Lower leg skin (tissue), 4 donors: Measurements from ENCODE around the gene OGFR. TPM values are rescaled to one million over a fixed set of nuclear protein-coding genes. Genes with fewer than 3 reads are reported as not detected.

ENCODE experiments used
- DNase-seq, 2 donors: peaks; one replicate each; pipeline ENCODE4 v3.0.0-alpha.2; 2019; ENCODE audit warnings: low spot score in 2 of 2
- H3K4me3 ChIP-seq: fragments of 200-600 bp; sonication (generic); 2 replicates; pipeline ENCODE4 v1.5.1; 2017; ENCODE audit warnings: mild to moderate bottlenecking, low read depth; ENCODE audit not compliant: poor library complexity, severe bottlenecking
- POLR2A ChIP-seq, 2 donors: fragments of 450-650 bp; IDR thresholded peaks; one replicate each; pipeline ENCODE4 v1.6.1; 2016 to 2017; ENCODE audit warnings: antibody characterized with exemption in 2 of 2, mild to moderate bottlenecking in 1 of 2, moderate library complexity in 1 of 2
- WGBS, 2 donors: methylation state at CpG; one replicate each; pipeline ENCODE4 v1.1.5; 2018; 5-methylcytosine and 5-hydroxymethylcytosine counted together
- intact Hi-C: fragments of 100-400 bp; cut with DNase I; formaldehyde crosslinking; loops from one replicate; pipeline ENCODE4 v1.15.0; 2023; ENCODE audit warnings: low total_unique reads
- total RNA-seq, 4 donors: library from RNA; depleted of rRNA; stranded (reverse); fragments of >200 nt; gene quantifications; one replicate each; pipeline ENCODE4 v1.1.0, GENCODE V29; 2016
- TF ChIP-seq, protein P1 (sequence below), 3 donors: fragments of 450-650 bp; IDR thresholded peaks; one replicate each; pipeline ENCODE4 v1.5.1; 2016; ENCODE audit warnings: antibody characterized with exemption in 3 of 3, mild to moderate bottlenecking in 3 of 3, moderate library complexity in 2 of 3

OGFR gene
- total RNA-seq, 4 donors from 2014 or later: 50.3 to 76.9 (median 58.5) TPM

DNA sequence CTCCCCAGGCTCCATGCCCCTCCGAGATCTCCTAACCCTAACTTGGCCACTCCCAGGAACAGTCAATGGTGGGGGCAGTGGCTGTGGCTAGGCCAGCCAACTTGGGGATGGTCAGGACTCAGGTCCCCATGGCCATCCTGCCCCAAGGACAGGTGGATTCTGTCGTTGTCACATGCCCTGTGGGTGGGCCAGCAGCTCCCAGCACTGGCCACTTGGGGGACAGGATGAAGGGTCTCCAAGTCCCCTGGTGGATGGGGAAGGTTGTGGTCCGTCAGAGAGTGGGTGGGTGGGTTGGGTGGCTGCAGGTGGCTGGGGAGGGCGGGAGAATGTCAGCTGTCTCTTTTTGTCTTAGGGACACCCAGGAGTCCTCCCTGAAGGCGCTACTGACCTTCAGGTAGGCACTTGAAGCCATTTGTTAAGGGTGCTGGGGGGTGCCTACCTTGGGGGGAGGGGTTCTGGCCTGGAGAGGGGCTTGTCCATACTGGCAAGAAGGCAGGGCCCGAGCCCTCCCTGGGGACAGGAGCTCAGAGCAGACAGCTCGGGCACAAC, 17.7 kb downstream of the OGFR start:
- DNase-seq: no peak
- 80 to 90% methylated on average over 6 of the region's 7 CpGs for WGBS, 2 donors
- TF ChIP-seq, protein P1, sequence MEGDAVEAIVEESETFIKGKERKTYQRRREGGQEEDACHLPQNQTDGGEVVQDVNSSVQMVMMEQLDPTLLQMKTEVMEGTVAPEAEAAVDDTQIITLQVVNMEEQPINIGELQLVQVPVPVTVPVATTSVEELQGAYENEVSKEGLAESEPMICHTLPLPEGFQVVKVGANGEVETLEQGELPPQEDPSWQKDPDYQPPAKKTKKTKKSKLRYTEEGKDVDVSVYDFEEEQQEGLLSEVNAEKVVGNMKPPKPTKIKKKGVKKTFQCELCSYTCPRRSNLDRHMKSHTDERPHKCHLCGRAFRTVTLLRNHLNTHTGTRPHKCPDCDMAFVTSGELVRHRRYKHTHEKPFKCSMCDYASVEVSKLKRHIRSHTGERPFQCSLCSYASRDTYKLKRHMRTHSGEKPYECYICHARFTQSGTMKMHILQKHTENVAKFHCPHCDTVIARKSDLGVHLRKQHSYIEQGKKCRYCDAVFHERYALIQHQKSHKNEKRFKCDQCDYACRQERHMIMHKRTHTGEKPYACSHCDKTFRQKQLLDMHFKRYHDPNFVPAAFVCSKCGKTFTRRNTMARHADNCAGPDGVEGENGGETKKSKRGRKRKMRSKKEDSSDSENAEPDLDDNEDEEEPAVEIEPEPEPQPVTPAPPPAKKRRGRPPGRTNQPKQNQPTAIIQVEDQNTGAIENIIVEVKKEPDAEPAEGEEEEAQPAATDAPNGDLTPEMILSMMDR (IDR thresholded peaks at IDR 0.05): no peak
- no peak for TF ChIP-seq POLR2A (IDR thresholded peaks at IDR 0.05)
- H3K4me3 ChIP-seq: no peak overlapping the region
- intact Hi-C loops: loop anchor here (10.0 kb wide), 1 partner anchor 192 kb away; no protein-coding TSS in a partner anchor

- no peak overlapping the region for H3K4me3 ChIP-seq
- TF ChIP-seq POLR2A (IDR thresholded peaks at IDR 0.05): no peak
- TF ChIP-seq, protein P1 (IDR thresholded peaks at IDR 0.05): peak in 1 of 3 donors; percentile 39
- no peak for DNase-seq
- intact Hi-C loops: loop anchor here (10.0 kb wide), 1 partner anchor 192 kb away; no protein-coding TSS in a partner anchor
- 86 to 90% methylated on average over 21 to 24 of the region's 24 CpGs for WGBS, 2 donors
Observed at GRCh38 chr20:62822788-62823651, 18.4 kb downstream of the OGFR start.

DNA sequence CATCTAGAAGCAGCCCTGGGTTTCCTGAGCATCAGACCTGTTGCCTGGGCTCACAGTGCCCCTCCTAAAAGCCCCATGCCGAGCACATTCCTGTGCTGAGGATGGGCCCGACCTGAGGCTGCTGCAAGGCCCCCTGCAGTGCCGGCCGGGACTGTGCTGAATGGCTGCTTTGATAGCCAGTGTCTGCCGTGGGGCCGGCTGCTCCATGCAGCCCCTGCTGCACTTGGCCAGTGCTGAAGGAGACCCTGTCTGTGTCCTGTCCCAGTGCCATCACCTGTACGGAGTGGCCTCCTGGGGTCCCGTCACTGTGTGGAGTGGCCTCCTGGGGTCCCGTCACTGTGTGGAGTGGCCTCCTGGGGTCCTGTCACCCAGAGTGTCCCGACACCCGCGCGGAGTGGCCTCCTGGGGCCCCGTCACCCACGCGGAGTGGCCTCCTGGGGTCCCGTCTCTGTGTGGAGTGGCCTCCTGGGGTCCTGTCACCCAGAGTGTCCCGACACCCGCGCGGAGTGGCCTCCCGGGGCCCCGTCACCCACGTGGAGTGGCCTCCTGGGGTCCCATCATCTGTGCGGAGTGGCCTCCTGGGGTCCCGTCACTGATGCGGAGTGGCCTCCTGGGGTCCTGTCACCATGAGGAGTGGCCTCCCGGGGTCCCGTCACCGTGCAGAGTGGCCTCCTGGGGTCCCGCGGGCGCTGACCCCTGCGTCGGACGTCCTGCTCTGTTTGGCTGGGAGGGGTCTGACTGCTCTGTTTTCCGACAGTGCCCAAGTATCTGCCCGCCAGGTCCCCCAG, 19.2 kb downstream of the OGFR start:
- TF ChIP-seq POLR2A (IDR thresholded peaks at IDR 0.05): no peak
- TF ChIP-seq, protein P1 (IDR thresholded peaks at IDR 0.05): no peak
- H3K4me3 ChIP-seq: no peak overlapping the region
- WGBS, 2 donors: 75 to 84% methylated on average over 14 of the region's 38 CpGs
- intact Hi-C loops: loop anchor here (10.0 kb wide), 1 partner anchor 191 kb away; no protein-coding TSS in a partner anchor
- DNase-seq: no peak

GRCh38 chr20:62824476-62825332, 20.1 kb downstream of the OGFR start:
- no peak overlapping the region for H3K4me3 ChIP-seq
- 19 to 42% methylated on average over 9 to 27 of the region's 36 CpGs for WGBS, 2 donors

More at GRCh38 chr20:62824476-62825332, 20.1 kb downstream of the OGFR start:
- intact Hi-C loops: loop anchor here (10.0 kb wide), 1 partner anchor 190 kb away; no protein-coding TSS in a partner anchor
- DNase-seq: peak in 1 of 2 donors; percentile 94
- TF ChIP-seq, protein P1 (IDR thresholded peaks at IDR 0.05): no peak
- no peak for TF ChIP-seq POLR2A (IDR thresholded peaks at IDR 0.05)
